DMS79 treated with DMSO at 0.1 percent for 48 hours (cell line): ENCODE data around the gene TMEM266.

Source experiments
- DNase-seq: peaks from one replicate; lab custom pipeline; 2025; lab: John Stamatoyannopoulos, UW

TMEM266 gene

DNA sequence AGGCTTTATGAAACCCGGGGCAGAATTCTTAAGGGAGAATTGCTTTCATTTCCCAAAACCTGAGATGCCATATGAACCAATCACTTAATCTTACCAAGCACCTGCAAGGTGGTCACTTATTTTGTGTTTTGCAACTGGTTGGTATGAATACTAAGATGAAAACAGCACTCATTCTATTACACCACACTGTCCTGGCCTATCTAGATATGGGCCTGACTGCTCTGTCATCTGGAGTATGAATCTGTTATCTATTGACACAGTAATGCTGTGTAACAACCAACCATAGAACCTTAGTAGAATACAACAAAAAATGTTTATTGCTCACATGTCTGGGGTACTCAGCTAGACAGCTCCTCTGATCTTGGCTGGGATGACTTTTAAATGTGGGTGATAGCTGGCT is 74.8 kb downstream of the TMEM266 start:
- no peak for DNase-seq

DNA sequence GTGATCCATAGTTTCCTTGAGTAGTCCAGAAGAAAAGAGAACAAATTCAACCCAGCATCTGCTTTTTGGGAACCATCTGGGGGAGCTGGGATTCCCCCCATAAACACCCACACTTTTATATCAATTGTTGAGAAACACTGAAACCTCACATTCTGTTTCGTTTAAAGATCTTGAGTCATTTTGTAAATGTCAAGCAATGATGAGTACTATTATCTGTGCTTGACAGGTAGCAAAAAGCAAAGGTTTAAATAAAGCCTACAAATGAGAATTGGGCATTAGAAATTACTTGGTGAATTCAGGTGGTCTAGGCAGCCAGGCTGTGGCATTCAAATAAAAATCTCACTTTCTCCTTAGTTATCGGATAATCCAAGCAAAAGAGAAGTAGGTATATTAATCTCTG is 75.7 kb downstream of the TMEM266 start:
- no peak for DNase-seq

DNA sequence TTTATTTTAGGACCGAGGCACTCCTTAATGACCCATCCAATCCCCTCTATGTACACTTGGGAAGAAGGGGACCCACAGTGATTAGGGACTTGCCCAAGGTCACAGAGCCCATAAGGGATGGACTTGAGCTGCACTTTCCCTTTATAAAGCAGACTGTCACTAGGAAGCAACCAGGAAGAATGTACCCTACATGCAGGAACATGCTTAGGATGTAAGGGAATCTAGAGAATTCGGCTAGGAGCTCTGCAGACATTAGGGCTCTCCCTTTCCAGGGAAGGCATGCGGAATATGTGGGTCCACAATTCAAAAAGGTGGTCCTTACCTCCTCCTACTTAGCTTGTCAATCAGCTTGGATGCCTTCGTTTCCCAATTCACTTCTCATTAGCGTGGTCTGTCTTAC is 78.7 kb downstream of the TMEM266 start:
- DNase-seq, result no peak

DNA sequence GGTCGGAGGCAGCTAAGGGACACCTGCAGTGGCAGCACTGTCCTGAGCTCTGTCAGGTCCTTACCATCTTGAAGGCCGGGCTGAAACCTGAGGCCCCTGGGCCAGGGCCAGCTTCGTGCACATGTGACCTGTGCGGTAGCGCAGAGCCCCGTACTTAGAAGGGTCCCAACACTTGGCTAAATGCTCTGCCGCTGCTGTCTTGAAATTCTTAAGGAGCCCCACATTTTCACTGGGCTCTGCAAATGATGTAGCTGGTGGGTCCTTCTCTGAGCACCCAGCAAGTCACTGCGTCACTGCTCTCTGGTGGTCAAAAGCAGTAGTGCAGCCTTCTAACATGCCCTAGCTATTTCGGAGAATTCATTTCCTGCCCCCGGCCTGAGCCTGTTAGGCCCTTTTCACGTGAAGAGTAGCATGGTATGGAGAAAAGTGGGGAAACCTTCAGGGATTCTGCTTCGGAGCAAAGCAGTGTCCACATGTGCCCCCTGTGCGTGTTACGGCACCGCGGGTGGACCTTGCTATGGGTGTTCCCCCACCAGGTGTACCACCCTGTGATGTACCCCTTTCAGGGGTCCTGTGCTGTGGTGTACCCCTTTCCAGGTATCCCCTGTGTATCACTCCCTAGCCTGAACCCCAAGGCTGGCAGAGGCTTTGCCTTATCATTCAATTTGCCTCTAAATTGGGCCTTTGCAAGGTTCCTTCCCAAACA is 79.7 kb downstream of the TMEM266 start:
- peak; percentile 8 for DNase-seq

DNA sequence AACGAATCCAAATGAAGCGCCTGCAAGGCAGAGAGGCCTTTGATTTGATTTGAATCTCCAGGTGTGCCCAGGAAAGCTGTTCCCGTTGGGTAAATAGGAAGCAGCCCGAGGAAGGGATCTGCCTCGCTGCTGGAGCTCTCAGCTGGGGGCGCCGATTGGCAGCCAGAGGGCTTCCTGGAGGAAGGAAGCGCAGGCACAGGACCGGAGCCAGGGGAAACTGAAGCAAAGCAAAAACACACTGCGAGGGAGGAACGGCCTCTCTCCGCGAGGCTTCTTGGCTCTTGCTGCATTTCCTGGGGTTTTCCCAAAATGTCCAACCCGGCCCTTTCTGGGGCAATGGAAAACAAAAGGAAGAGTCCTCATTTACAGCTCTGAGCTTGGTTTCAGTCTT is 80.3 kb downstream of the TMEM266 start:
- DNase-seq, result no peak

DNA sequence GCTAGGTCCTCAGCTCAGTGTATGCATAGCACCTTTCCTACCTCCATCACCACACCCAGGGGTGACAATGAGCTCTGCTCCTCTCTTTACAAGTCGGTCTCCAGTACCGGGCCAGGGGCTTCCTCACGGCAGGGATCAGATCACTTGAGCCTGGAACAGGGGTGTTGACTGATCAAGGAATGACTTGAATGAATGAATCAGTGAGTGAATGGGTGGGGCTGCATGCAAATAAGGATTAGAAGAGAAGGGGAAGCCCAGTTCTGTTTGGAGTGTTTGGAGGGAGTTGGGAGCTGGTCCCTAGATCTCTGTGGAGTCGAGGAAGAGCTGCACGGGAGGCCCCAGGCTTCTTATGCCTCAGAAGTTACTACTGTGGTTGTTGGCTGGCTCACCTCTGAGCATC is 87.0 kb downstream of the TMEM266 start:
- DNase-seq, result no peak

DNA sequence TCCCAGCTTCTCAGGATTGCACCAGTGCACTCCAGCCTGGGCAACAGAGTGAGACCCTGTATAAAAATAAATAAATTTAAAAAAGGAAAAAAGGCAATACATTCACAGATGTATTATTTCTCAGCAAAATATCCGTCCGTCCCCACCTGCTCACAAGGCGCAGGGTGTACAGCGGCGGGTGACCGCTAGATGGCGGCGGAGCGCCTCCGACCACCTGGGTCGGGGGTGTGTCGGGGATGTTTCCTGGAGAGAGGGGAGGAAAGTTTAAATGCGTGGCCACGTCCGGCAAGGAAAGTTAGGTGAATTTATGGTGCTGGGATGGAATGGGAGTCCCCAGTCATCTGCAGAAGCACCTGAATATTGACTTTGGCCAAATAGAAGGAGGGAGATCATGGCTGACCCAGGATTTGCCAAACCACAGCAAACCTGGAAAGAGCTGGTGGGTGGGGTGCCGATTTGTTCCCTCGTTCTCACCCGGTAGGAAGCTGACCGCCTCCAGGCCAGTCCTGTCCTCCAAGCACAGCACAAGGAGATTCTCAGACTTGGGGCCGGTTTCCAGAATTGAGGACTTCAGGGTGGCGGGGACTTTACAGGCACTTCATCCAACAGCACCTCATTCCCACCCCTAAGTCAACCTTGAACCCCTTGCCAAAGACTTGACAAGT is 88.3 kb downstream of the TMEM266 start:
- peak; percentile 1 for DNase-seq

DNA sequence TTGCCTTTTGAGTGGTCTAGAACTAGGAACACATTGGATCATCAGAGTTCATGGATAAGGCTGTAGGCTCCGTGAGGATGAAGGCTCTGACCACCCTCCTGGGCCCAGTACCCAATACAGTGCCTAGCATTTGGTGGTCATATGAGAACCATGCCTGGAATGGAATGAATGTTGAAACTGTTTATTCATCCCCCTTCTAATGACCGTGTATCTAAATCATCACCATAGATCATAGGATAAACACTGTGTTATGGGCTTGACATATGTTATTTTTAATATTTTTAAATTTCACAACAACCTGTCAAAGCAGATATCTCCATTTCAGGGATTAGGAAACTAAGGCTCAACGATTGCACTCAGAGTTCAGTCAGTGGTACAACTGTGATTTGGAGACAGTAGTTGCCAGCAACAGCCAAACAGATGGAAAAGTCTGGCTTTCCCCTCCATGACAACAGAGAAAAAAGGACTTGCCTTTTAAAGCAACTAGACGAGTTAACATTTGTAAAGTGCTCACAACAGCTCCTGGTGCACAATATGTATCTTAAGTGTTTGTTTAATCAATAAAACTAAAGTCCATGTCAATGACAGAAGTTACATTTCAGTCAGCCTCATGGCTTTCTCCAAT is 89.6 kb downstream of the TMEM266 start:
- no peak for DNase-seq

DNA sequence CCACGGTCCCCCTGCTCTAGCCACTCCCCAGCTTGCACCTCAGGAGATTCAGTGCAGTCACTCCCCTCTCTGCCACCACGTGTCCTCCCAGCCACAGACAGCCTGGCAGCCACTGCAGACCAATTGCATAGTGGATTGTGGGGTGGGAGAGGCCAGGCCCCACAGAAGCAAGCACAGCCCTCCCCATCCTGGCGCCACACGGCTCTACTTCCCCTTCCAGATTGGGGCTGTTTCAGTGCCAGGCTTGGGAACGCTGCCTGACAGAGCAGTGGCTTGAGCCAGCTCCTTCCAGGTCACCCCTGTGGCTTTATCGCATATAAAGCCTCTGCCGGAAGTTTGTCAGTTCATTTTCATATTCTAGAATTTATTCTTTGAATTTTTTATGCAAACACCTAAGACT is 90.7 kb downstream of the TMEM266 start:
- DNase-seq, result no peak

DNA sequence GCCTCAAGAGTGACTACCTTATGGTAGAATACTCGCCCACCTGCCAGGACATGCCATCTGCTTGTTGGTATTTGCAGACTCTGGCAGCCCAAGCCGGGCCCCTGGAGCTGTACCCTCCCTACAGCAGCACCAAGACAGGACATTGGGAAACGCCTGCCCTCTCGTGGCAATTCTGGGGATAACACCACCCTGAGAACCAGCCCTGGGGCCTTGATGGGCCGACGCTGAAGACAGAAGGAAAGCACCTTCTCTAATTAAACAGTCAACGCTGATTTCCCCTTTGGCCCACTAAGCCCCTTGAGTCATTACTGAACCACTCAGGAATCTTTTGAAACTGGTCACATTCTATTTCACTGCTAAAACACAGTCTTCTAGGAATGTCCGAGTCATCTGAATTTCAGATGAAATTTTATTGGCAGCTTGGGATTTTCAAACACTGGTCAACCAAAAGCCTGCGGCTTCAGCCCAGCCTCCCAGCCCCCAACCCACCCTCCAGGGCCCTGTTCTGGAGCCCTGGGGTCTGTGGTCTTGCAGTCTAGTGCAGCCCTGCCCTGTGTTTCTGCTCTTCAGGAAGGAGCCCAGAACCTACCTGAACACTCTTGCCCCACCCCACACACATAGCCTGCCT is 91.3 kb downstream of the TMEM266 start:
- peak; percentile 7 for DNase-seq

DNA sequence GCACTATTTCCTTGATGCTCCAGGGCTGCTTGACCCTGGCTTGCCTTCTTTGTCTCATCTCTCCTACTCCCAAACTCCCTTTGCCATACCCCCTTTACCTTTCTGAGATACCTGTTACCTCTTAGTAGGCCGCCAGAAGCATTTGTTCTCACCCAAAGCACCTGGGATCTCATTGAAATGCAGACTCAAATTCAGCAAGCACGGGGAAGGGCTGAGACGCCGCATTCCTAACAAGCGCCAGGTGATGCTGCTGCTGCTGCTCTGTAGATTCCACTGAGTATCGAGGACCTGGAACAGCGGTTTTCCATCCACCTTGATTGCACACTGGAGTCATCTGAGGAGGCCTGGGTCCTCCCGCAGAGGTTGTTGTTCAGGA is 91.8 kb downstream of the TMEM266 start:
- no peak for DNase-seq

DNA sequence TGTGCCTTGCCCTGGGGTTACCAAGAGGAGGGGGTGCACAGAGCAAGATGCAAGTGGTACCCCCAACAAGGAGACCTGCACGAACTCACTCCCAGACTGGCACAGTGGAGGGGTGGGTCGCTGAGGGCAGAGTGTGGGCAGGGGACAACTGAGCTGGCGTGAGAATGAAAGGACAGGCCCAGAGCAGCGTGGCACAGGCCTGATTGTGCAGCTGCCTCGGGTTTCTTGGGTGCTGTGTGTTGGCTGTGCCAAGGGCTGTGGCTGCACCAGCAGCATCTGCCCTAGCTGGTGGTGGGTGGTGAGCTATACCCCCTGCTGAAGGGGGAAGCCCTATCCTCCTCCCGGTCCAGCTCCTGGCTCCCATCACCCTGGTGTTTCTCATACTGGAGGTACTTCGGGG is 92.4 kb downstream of the TMEM266 start:
- no peak for DNase-seq

DNA sequence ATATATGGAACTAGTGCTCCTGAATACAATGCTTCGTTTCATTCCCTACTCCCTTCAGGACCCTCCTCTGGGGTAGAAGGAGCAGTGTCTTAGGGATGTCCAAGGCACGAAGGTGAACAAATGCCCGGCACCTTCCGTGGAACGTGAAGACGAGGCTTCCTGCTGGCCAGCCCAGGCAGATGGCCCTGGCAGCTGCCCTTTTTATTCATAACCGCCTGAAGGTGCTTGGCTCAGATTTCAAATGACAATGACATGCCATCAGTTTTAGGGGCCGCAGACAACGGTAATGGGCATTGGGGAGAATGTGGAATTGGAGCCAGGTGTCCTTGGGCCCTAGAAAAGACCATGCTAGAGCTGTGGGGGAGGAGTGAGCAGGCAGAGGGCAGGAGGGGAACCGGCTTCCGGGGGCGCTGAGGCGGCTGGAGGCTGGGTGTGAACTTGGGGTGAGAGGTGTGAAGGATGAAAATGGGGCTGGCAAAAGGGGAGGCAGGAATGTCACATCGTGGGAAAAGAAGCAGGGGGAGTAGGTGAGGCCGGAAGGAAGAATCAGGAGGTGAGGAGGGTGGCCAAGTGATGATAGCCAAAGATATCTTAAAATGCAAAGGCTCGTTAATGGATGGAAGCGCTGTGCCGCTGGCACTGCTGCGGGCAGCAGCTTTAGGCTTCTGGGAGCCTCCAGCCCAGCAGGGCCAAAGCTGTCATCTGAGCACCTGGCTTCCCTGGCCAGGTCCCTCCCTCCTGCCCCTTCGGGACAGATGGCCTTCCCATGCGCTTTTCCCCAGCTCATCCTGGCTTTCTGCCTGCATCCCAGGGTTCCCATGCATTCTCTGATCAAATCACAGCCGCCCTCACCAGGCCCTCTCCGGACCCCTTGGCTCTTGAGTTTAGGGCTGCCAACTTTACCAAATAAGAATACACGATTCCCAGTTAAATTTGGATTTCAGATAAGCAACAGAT is 93.7 kb downstream of the TMEM266 start:
- no peak for DNase-seq

DNA sequence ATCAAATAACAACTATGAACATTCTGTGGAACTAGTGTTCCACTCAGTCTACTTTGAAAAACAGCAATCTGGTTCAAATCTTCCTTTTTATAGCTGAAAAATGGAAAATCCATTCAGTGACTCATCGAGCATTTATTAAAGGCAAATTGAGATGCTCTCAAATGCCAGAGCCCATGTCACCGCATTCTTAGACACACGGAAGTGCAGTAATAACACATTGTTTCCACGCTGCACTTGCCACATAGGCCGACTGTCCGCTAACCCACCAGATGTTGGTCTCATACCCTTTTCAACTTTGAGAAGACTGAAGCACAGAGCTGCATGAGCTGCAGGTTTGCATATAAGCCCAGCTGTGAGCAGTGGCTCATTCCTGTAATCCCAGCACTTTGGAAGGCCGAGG is 95.9 kb downstream of the TMEM266 start:
- DNase-seq, result no peak

DNA sequence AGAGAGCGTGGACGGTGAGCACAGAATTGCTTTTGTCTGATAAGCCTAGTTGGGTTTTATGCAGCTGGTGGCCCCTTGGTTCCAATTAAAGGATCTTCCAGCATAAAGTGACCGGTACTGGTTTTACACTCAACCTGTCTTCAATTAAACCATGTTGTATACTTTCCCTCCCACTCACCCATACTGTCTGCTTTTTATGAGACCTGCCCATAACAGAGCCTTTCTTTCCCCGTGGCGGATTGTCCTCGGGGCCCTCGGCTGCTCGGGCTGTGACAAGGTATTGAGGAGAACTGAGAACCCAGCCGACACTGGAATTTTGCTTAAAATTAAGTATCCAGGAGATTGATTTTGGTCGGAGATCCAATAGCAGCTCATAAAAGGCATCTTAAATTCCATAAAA is 98.4 kb downstream of the TMEM266 start:
- DNase-seq, result no peak

DNA sequence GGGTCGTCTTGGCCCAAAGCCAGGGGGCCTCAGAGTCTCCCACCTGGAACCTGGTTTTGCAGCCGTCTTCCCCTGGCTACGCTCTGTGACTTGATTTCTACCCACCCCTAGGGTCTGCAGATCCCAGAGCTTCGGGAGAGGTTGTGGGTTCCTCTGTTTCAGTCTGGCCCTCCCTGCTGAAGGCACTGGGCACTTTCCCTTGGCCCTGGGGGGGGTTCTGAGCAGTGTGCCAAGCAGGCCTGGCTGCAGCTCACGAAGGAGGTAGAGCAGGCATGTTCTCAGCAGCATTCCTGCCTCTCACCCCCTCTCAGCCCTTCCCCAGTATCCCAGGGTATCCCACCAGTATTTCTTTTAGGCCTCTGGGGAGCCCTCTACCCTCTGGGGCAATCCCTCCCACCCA is 99.0 kb downstream of the TMEM266 start:
- DNase-seq, result no peak

DNA sequence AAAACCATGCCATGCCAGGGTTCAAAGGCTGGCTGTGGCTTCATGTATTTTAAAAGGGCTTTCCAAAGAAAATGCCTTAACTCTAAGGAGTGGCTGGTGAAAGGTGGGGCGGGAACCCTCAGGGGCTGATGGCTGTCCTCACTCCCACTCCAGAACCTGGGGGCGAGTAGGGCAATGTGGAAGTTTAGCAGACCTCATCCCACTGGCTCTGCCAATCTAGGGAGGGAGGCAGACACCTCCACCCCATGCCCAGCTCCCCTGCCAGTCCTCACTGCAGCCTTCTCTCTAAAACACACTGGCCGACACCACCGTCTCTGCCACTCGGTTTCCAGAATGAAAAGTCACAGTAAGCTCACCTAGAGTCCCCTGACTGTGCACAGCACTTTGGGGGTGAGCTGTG is 99.5 kb downstream of the TMEM266 start:
- no peak for DNase-seq

DNA sequence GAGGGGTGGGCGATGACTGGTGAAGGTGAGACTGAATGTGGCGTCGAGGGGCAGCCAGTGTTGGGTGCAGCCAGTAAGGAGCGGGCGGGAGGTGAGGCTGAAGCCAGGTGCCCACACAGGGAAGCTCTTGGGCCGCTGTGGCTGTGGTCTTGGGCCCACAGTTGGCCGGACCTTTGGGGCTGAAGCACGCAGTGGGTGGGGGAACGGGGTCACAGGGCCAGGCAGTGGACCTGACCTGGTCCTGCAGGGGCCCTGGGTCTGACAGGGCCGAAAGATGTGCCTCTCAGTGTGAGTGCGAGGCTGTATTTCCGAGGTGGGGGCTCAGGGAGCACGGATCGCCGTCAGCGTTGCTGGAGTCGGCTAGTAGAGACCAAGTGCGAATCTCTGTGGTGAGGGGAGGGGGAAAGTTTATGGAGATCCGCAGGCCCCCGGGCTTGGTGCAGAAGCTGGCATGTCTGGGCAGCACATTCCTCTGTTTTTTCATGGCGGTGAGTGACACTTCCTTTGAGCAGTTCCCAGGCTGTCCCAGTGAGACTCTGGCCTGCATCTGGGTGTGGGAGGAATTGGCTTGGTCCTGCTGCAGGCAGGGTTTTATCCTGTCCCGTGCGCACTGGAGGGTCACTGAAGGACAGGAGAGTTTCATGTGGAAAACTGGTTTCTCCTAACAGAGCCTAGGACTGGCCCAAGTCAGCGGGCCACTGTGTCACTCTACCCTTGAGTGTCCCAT is 100.8 kb downstream of the TMEM266 start:
- no peak for DNase-seq

DNA sequence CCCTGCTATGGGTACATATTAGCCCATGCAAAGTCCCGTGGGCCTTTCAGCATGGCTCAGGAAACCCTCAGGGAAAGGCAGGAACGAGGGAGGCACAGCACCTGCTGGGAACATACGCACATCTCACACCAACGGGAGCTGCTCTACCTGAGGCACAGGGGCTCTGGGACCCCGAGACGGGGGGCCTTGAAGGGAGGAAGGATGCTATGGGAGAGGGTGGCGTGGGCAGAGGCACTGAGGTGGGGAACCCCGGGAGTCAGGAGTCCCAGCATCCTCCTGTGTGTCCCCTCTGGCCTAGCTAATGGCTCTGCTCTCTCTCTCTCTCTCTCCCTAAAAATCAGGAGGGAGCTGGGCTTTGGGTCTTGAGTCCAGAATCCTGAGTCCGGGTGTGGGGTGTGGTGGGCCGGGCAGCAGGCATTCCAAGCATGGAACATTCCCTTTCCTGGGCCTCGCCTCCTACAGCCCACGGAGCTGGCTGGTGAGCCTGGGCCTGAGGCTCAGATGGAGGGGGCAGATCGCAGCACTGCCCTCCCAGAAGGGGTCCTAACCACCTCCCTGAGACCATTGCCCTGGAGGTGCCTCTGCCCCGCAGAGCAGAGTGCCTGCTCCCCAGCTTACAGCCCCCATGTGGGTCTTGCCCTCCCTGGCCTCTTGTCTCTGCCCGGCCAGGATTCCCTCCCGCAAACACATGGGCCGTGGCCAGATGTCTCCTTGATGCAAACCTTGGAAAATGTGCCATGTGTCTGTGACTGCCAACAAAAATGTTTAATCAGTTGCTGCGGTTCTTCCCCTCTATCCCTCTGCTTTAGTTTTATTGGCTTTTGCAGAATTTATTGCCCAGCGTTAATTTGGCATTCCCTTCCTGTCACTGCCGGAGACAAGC is 101.6 kb downstream of the TMEM266 start:
- DNase-seq, result no peak

DNA sequence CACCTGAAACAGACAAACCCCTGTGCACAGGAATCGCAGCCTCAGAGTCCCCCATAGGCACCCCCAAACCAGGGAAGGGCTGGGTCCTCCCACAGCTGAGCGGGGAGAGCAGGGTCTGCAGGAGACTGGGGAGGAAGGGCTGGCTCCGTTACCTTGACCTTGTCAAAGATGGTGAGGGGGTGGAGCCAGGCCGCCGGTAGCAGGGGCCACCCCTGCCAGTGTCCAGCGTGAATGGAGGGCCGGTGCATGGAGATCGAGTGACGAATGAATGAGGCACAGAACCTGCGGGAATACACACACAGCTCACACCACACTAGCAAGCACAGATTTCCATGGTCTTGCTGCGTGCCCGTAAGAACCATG is 102.2 kb downstream of the TMEM266 start:
- DNase-seq, result no peak
